Skeletal muscle cell (primary cell): ENCODE data around the gene FAM89B.

Source experiments
- DNase-seq: peaks from one replicate; pipeline ENCODE4 v3.0.0-alpha.2; 2010; ENCODE audit warnings: low read depth
- H3K4me3 ChIP-seq: 2 replicates; pipeline ENCODE4 v1.5.1; 2011; ENCODE audit warnings: low read depth, mild to moderate bottlenecking, control low read depth, low read length, moderate library complexity

Gene FAM89B

DNA sequence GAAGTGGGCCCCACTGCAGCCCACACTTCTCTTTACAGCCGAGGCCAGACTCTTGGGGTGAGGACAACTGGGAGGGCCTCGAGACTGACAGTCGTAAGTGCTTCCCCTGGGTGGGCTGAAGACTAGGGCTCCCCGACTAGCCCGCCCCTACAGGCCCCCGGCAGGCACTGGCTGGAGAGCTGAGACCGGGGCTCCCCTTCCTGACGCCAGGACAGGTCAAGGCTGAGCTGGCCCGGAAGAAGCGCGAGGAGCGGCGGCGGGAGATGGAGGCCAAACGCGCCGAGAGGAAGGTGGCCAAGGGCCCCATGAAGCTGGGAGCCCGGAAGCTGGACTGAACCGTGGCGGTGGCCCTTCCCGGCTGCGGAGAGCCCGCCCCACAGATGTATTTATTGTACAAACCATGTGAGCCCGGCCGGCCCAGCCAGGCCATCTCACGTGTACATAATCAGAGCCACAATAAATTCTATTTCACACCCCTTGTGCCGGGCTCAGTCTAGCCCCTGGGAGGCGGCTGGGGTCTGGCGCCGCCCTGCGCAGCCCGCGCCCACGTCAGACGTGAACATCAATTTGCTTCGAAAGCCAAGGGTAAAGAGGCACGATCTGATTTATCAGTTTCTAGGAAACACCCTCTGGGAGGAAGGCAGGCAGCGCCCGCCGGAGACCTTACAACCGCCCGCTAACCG, 34.0 kb upstream of the FAM89B start:
- no peak for DNase-seq
- no peak overlapping the region for H3K4me3 ChIP-seq

DNA sequence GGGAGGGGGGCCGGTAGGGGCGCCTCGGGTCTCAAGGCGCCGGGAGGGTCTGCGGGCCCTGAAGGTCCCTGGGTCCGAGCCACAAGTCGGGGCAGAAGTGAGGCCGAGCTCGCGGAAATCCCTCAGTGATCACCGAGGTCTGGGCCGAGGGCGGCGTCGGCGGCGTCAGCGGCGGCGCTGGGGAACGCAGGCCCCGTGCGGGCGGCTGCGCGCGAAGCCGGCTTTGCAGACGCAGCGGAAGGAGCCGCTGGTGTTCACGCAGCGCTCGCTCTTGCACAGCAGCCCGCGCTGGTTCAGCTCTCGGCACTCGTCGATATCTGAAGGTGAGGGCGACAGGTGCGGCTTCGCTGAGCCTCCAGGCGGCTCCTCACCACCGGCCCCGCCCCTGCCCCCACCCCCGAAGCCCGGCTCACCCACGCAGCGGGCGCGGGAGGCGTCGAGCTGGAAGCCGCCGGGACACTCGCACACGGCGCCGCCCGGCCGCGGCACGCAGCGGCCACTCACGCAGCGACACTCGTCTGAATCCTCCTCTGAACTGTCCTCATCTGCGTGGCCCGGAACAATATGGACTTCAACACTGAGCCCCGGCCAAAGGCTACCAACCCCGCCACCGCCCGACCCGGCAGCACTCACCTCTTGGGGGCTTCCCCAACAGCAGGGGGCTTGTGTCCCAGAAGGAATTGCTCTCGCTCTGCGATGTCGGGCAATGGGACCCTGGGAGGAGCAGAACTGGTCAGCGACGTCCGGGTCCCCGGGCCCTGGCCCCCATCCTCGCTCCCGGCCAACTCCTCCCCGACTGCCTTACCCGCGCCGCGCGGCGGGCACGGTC, 33.2 kb upstream of the FAM89B start:
- H3K4me3 ChIP-seq = no peak overlapping the region
- no peak for DNase-seq

DNA sequence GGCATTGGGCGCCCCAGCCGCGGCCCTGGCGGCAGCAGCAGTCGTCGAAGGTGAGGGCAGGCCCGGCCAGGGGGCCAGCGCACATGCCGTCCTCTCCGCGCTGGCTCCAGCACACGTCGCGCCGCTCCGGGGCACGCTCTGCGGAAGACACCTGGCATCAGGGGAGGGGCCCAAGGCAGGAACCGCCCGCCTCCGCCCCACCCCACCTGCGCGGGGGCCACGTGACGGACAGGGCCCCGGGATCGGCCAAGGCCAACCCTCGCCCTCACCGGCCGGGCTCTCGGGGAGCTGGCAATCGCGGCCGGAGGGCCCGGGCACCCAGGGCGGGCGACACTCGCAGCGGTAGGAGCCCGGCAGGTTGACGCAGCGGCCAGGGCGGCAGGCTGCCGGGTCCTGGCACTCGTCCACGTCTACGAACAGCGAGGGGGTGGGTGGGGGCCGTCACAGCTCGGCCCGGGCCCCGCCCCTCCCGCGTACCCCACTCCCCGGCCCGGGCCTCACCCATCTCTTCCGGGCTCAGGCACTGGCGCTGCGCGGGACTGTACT, 32.5 kb upstream of the FAM89B start:
- no peak for DNase-seq
- H3K4me3 ChIP-seq = peak overlapping the region; percentile 54

DNA sequence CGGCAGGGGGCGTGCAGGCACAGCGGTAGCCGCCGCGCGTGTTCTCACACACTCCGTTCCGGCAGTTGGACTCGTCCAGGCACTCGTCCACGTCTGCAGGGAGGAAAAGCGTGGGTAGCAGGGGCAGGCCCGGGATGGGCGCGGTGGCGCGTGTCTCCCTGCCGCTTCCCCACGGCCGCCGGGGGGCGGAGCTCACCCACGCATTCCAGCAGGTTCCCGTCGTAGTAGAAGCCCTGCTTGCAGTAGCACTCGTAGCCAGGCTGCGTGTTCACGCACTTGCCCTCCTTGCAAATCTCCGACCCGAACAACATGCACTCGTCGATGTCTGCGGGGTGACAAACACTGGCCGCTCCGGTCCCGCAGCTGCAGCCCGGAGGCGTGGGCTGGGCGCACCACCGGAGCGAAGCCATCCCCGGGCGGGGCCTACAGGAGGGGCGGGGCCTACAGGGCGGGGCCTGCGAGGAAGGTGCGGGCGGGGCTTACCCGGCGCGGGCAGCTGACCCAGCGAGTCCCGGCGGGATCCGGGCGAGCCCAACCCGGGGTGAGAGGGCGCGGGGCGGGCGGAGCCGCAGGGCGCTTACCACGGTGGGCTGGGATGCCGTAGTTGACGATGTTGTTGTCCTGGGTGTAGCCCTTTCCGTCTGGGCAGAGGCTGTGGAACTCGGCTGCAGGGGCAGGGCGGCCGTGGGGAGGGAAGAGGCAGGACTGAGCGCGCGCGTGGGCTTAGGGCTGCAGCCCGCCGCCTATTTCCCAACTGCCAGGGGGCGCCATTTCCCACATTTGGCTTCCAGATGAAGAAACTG, 31.8 kb upstream of the FAM89B start:
- peak; percentile 60 for DNase-seq
- peak overlapping the region; percentile 54 for H3K4me3 ChIP-seq

DNA sequence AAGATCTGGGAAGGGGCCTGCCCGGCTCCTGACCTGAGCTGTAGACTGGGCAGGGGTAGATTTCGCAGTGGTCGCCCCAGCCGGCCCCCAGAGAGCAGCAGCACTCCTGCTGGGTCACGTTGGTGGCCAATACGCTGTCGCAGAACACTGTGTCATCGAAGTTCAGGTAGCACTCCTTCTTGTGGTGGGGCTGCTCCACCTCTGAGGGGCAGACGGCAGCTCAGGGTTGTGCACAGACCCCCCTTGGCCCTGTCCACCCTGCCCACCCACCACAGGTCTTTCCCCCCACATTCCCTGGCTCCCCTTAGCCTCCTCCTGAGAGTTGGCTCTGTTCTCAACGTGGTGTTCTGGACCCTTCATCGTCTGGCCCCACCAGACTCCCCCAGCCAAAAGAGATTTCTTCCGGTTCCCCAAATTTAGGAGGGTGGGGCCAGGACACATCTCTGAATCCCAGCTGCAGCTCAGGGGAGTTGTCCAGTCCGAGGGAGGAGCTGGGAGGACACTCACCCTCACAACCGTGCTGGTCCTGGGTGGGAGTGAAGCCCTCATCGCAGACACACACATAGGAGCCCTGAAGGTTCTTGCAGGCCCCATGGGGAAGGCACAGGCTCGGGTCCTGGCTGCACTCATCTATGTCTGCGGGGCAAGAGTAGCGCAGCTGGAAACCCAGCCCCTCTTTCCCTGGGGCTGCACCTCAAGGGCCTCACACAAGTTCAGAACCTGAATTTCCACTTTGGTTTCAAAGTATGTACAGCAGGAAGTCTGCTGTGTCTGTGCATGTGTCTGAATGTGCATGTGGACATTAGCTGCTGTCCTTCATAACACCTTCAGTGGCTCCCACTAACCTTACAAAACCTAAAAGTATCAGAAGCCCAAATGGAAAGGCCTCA, 31.0 kb upstream of the FAM89B start:
- no peak for DNase-seq
- H3K4me3 ChIP-seq = peak overlapping the region; percentile 54

DNA sequence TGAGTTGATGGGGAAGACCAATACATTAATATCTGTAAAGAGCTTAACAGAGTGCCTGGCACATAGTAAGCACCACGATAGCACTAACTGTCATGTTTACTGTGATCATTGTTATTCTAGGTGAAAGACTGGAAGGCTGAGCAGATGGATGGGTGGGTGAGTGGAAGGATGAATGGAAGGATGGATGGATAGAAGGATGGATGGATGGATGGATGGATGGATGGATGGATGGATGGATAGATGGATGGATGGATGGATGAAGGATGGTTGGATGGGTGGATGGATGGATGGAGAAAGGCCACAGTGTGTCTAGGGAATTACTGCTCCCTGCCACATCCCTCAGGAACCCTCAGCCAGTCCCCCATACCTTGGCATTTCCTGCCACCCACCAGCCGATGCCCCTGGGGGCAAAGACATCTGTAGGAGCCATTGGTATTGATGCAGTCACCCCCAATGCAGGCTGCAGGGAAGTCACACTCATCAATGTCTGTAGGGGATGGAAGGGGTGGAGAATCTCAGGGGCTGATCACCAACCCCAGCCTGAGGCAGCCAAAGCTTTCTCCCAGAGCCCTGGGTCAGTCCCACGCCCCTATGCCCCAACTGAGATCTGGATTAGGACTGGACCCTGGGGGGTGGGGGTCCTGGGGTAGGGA, 29.5 kb upstream of the FAM89B start:
- no peak overlapping the region for H3K4me3 ChIP-seq
- no peak for DNase-seq

DNA sequence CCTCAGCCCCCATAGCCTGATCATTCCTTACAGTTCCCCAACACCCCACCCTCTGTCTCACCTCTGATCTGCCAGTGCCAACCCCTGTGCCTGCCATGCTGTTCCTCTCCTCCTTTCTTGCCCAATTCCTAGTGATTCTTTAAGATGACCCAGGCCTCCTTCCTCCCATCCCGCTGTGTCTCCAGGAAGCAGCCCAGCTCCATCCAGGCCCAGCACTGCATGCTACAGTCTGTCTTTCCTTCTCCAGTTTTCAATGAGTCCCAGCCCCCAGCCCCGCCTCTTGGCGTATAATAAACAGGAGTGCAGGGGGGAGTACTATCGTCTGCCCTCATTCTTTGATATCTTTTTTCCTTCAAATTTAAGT, 26.5 kb upstream of the FAM89B start:
- no peak overlapping the region for H3K4me3 ChIP-seq
- no peak for DNase-seq

DNA sequence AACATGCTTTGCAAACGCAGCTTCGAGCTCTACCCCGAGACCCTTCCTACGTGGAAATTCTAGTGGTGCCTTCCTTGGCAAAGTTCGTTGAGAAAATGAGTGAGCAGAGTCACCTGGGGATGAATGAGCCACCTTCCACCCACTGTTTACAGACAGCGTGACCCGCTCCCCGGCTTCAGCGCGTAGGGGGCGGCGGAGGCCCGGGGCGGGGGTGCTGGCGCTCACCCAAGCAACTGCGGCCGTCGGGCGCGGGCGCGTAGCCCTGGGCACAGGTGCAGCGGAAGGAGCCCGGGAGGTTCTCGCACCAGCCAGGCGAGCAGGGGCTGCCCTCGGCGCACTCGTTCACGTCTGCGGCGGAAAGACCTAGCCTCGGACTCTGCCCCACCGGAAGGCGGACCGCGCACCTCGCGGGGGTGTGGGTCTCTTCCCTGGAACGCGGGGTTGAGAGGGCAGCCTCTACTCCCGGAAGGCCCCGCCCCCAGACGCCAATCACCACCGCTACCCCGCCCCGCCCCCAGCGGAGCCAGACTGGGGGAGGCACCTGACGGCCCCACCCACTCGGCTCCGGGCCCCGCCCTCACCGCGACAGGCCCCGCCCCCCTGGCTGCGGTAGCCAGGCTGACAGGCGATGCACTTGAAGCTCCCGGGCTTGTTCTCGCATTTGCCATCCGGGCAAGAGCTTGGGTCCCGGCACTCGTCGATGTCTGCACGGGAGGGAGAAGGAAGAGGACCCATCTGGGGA, 25.9 kb upstream of the FAM89B start:
- no peak for DNase-seq

DNA sequence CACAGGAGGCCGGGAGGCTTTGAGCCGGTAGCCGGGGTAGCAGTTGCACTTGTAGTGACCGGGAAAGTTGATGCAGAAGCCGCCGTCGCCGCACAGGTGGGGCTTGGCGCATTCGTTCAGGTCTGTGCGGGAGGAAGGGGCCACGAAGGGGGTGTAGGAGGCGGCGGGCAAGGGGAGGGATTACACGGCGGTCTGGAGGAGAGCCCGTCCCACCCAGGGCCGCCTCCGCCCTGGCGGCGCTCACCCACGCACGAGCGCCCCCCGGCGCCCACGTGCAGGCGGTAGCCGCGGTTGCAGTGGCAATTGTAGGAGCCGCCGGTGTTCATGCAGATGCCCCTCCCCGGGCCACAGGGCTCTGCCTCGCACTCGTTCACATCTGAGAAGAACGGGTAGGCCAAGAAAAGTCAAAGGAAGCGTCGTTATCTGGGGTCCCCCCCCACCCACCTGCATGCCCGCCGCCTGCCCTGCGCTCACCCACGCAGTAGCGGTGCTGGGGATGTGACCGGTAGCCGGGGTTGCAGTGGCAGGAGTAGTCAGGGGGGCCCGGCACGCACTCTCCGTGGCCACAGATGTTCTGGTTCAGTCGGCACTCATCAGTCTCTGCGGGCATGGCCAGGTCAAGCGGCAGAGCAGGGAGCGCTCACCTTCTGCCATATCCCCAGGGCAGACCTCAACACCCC, 24.8 kb upstream of the FAM89B start:
- no peak overlapping the region for H3K4me3 ChIP-seq
- DNase-seq = no peak

More for the DNA sequence above, 25.9 kb upstream of the FAM89B start:
- no peak overlapping the region for H3K4me3 ChIP-seq

DNA sequence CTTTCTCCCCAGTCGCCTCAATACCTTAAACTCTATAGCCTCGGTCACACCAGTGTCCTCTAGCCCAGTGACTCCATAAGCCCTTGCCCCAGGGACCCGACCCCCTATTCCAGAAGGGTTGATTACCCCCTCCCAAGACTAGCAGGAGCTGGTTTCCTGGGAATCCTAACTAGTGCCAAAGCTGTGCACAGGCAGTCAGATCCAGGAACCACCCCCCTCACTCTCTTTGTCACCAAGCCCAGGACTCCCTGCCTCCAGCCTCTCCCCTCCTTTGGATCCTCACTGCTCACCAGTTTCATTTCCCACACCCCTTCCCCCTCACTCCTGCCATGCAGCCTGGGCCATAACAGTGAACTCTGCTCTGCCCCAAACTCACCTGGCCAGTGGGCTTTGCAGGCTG, 23.9 kb upstream of the FAM89B start:
- no peak for DNase-seq
- H3K4me3 ChIP-seq = no peak overlapping the region

DNA sequence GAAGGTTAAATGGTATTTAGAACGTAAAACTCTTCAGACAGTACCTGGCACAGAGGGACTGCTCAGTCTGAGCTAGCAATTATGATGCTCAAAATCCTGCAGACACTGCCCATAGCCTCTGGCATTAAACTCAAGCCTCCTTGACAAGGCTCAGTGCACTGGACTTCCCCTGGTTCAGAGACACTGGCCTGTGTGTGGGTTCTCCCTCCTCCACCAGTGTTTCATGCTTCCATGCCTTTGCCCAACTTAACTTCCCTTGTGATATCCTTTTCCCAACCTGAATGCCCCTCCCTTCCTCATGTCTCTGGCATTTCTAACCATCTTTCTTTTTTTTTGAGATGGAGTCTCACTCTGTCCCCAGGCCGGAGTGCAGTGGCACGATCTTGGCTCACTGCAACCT, 23.2 kb upstream of the FAM89B start:
- no peak for DNase-seq
- H3K4me3 ChIP-seq = no peak overlapping the region

DNA sequence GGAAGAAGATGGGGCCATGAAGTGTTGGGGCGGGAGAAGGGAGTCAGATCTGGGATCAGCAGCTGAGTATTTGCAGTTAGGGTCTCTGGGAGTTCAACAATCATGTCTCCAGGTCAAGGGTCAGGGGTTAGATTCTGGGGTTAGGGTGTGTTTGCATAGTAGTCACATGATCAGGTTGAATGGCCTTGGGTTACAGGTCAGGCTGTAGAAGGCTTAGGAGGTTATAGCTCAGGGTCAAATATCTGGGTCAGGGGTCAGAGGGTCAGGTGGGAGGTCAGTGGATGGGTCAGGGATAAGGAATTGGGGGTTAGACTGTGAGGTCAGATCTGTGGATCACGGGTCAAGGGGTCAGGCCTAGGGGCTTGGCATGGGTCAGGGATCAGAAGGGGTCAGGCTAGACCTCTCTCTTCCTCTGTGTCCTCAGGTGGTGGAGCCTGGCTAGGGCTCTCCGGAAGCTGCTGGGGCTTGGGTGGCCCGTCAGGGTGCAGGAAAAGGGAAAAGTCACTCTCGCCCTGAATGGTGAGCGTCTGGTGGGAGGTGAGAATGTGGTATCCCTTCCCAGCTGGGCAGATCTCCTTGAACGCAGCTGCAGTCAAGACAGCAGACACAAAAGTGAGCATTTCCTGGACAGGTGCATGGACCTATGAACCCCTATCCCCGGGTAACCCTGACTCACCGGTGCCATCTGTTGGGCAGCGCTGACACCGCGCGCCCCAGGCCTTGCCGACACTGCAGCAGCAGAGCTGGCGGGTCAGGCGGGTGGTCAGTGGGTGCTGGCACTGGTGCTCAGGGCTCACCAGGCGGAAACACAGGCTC, 20.6 kb upstream of the FAM89B start:
- DNase-seq = no peak
- no peak overlapping the region for H3K4me3 ChIP-seq

DNA sequence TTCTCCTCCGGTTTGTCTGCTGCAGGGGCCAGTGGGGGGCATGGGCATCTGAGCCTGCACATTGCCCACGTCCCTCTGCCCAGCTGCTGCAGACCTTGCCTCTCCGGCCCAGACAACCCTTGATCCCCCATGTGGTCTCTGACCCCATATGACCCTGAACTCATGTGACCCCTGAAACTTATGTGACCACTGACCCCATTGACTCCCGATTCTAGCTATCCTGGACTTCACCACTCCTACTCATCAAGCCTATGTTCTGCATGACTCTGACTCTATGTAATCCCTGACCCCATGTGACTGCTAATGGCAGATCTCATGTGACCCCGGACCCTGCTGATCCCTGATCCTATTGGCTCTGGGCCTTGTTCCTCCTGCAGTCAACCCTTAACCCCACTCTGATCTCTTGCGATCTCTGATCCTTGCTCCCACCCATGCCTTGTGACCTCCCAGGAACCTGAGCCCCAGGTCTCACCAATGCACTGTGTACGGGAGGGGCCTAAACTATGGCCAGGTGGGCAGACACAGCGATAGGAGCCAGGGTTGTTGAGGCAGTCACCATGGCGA, 19.9 kb upstream of the FAM89B start:
- DNase-seq = no peak
- H3K4me3 ChIP-seq = no peak overlapping the region

DNA sequence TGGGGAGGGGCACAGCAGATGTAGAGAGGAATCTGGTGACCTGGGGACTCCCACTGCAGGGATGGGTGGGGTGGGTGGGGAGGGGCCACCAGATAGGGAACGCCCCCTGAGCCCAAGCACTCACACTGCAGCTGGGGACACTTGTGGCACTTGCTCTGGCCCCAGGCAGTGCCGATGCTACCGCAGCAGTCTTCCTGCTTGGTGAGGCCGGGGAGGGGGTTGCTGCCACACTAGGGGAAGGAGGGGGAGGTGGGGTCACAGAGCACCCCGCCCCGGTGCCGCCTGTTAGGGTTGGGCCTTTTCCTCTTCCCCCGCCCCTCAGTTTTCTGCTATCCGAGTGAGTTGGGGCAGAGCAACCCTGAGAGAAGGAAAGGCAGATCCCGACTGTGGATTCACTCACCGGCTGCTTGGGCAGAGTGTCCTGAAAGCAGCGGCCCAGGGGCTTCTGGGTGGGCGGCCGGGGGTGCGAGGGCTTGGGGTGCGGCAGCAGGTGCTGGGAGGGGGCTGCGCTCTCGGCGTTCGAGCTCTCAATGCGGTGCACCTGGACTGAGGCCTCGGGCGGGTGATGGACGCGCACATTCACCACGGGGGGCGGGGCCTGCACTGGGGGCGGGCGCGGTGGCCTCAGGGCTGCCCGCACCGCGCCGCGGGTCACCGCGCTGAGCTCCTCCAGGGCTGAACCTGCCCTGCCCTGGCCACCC, 18.9 kb upstream of the FAM89B start:
- H3K4me3 ChIP-seq = no peak overlapping the region
- DNase-seq = no peak

DNA sequence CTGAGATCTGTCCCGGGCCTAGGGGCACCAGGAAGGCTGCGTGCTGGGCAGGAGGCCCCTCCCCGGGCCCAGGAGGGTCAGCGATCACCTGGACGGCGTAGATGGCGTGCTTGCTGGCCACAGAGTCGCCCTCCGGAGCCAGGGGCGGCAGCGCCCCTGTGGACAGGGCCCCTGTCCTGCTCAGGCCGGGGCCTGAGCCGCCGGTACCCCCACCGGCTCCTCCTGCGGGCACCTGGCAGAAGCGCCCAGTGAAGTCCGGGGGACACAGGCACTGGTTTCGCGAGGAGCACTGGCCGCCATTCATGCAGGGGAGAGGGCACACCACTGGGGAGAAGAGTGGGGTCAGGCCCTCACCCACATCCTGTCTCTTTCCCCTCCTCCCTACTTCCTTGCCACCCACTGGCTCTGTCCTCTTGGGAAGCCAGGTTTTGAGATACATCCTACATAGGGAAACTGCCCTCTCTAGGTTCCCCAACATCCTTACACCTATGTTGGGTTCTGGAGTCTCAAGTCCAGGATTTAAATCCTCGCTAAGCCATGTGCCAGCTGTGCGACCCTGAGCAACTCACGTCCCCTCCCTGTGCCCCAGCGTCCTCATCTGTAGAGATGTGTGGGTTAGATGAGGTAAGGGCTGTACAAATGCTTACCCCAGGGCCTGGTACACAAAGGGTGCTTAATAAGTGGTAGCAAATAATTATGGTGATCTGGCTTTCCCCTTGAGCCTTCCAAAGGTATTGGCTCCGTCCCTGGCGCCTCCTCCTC, 18.1 kb upstream of the FAM89B start:
- no peak for DNase-seq
- no peak overlapping the region for H3K4me3 ChIP-seq
